HG03097 (cell line): ENCODE data around the gene SCGB3A1.

Source experiments
- ATAC-seq: cut with Tn5 transposase; IDR thresholded peaks from one replicate; pipeline ENCODE4 v1.9.1; 2021; ENCODE audit not compliant: unreplicated experiment, low FRiP score

Gene SCGB3A1

GRCh38 chr5:180591311-180591887 lies at the start of gene SCGB3A1:
TSS of gene SCGB3A1 (minus strand) at chr5:180591499. CDS start at chr5:180591462, 37 bp downstream.
- ATAC-seq, result no peak

GRCh38 chr5:180640611-180640860 lies 49.2 kb upstream of the SCGB3A1 start:
- no peak for ATAC-seq

- ATAC-seq, result no peak
Observed at GRCh38 chr5:180639741-180640610, 48.7 kb upstream of the SCGB3A1 start.

- no peak for ATAC-seq
Observed at GRCh38 chr5:180639287-180639686, 48.0 kb upstream of the SCGB3A1 start.

- no peak for ATAC-seq
Observed at GRCh38 chr5:180637962-180638680, 46.8 kb upstream of the SCGB3A1 start.

GRCh38 chr5:180636403-180637075 lies 45.2 kb upstream of the SCGB3A1 start:
- ATAC-seq, result no peak

GRCh38 chr5:180636016-180636402 lies 44.7 kb upstream of the SCGB3A1 start:
- ATAC-seq, result no peak

- no peak for ATAC-seq
Observed at GRCh38 chr5:180633283-180634177, 42.2 kb upstream of the SCGB3A1 start.

GRCh38 chr5:180632768-180633167 lies 41.5 kb upstream of the SCGB3A1 start:
- ATAC-seq, result no peak

- no peak for ATAC-seq
Observed at GRCh38 chr5:180631549-180632383, 40.5 kb upstream of the SCGB3A1 start.

GRCh38 chr5:180630426-180630825 lies 39.1 kb upstream of the SCGB3A1 start:
- no peak for ATAC-seq

GRCh38 chr5:180629831-180630382 lies 38.6 kb upstream of the SCGB3A1 start:
- ATAC-seq, result no peak

GRCh38 chr5:180628827-180629750 lies 37.8 kb upstream of the SCGB3A1 start:
- no peak for ATAC-seq

- no peak for ATAC-seq
Observed at GRCh38 chr5:180628211-180628610, 36.9 kb upstream of the SCGB3A1 start.

- no peak for ATAC-seq
Observed at GRCh38 chr5:180627386-180628120, 36.3 kb upstream of the SCGB3A1 start.

GRCh38 chr5:180626661-180627385 lies 35.5 kb upstream of the SCGB3A1 start:
- ATAC-seq, result no peak
